NOMO-1 treated with dmso at 0.1 percent for 144 hours (cell line): Measurements from ENCODE around the gene VAMP7.
"Not testable (repeated sequence)": the region's sequence is repeated elsewhere in the genome, so short reads cannot be mapped to it uniquely, and the experiment has no call there.

Experiments used
- DNase-seq: peaks from one replicate; lab custom pipeline; 2025; ENCODE audit not compliant: unreplicated experiment; lab: John Stamatoyannopoulos, UW

VAMP7 gene

DNA sequence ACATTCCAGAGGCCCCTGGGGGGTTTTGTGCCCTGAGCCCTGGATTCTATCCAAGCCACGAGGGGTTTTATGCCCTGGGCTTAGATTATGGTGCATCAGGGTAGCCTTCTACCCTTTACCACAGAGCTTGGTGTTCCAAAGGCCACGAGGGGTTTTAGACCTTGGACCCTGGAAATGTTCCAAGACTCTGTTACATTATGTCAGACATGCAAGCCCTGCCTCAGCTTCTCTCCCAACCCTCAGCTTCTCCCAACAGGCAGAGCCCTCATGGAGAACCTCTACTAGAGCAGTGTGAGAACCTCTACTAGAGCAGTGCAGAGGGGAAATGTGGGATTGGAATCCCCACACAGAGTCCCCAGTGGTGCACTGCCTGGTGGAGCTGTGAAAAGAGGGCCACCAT lies 105.8 kb downstream of the VAMP7 start:
- not testable (repeated sequence) for DNase-seq

GRCh38 chrX:155988859-155989258 lies 107.7 kb downstream of the VAMP7 start:
- no peak for DNase-seq
